ENCODE results near the gene ALS2.

ALS2 gene

DNA sequence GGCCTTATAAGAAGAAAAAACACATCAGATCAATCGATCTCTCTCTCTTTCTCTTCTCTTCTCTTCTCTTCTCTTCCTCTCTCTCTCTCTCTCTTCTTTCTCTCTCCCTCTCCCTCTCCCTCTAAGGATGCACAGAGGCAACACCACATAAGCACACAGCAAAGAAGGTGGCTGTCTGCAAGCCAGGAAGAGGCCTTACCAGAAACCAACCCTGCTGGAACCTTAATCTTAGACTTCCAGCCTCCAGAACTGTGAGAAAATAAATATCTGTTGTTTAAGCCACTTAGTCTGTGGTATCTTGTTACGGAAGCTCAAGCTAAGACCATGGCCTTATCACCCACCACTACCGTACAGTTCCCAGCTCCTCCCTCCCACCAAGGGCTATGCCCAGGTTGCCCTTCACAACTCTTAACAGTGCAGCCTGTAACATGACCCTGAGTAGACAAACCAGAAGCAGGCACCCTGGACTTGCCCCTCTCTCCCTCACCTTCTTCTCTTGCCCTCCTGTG, 112.3 kb downstream of the ALS2 start:
- H3K27ac ChIP-seq = no peak overlapping the region
- CTCF ChIA-PET = no interaction called here
- DNase-seq (ENCODE audit: low spot score) = no peak
- POLR2A ChIA-PET (ENCODE audit: low non-redundant PET) = no interaction called here
- TF ChIP-seq, protein P1, sequence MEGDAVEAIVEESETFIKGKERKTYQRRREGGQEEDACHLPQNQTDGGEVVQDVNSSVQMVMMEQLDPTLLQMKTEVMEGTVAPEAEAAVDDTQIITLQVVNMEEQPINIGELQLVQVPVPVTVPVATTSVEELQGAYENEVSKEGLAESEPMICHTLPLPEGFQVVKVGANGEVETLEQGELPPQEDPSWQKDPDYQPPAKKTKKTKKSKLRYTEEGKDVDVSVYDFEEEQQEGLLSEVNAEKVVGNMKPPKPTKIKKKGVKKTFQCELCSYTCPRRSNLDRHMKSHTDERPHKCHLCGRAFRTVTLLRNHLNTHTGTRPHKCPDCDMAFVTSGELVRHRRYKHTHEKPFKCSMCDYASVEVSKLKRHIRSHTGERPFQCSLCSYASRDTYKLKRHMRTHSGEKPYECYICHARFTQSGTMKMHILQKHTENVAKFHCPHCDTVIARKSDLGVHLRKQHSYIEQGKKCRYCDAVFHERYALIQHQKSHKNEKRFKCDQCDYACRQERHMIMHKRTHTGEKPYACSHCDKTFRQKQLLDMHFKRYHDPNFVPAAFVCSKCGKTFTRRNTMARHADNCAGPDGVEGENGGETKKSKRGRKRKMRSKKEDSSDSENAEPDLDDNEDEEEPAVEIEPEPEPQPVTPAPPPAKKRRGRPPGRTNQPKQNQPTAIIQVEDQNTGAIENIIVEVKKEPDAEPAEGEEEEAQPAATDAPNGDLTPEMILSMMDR (conservative IDR thresholded peaks at IDR 0.05; ENCODE audit: low read depth) = no peak

DNA sequence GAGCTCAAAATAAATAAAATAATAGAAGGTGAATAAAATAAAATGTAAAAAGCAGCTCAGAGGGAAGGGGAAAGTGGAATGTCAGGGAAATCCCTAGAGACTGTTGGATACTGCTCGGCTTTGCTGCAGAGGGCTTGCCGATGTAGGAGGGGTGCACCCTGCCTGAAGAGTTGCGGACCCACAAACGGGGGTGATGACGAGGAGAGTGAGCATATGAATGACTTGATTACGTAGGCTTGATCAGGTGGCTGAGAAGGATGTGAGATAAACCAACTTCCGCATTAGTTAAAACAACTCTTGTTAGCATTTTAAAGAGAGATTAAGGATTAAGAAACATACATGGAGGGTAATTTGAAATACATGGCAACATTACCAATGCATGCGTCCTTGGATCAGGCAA, 116.4 kb downstream of the ALS2 start:
- no peak for DNase-seq (ENCODE audit: low spot score)
- ChIA-PET CTCF (no interaction called here), POLR2A (ENCODE audit: low non-redundant PET) (no interaction called here)
- TF ChIP-seq, protein P1 (conservative IDR thresholded peaks at IDR 0.05; ENCODE audit: low read depth) = no peak
- H3K27ac ChIP-seq = no peak overlapping the region

DNA sequence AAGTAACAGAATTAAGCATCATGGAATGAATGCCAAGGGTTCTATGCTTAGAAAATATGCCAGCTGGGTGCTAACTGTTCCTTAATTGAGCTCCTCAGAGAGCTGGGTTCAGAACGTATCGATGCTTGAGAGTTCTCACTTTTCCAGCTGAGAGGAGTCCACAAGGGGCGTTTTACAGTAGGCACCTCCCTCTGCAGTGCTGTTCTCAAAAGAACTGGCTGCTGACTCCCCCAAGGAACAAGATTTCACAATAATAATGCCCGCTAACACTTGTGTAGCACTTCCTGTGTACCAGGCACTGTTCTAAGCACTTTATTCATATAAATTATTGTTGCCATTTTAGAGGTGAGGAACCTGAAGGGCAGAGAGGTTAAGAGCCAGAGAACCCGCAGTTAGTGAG, 119.4 kb downstream of the ALS2 start:
- TF ChIP-seq, protein P1 (conservative IDR thresholded peaks at IDR 0.05; ENCODE audit: low read depth) = no peak
- ChIA-PET POLR2A (ENCODE audit: low non-redundant PET) (no interaction called here), CTCF (no interaction called here)
- DNase-seq (ENCODE audit: low spot score) = no peak
- no peak overlapping the region for H3K27ac ChIP-seq

DNA sequence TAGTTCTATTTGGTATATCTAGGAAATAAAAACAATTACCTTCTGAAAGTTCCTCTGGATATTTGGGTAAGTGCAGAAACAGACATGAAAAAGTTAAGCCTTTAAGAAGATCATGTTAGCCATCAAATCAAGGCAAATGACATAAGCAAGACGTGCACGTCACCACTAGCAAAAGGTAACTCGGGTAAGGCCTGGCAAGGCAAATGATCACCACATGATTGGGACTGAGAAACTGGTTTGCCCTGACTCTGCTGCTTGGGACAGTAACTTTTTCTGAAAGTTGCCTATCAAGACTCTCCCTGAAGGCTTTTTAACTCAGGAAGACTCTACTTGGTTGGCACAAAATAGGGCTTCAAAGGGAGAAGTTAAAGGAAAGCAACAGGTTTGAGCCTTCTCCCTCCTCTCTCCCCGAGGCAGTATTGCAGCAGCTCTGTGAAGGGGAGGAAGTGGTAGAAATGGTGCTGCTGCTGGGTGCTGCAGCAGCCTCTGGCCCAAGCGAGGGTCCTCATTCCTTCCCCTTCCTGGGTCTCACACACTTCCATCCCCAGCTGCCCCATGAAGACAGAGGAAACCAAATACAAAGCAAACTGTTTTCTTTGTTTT, 120.3 kb downstream of the ALS2 start:
- POLR2A ChIA-PET (ENCODE audit: low non-redundant PET) = no interaction called here

DNA sequence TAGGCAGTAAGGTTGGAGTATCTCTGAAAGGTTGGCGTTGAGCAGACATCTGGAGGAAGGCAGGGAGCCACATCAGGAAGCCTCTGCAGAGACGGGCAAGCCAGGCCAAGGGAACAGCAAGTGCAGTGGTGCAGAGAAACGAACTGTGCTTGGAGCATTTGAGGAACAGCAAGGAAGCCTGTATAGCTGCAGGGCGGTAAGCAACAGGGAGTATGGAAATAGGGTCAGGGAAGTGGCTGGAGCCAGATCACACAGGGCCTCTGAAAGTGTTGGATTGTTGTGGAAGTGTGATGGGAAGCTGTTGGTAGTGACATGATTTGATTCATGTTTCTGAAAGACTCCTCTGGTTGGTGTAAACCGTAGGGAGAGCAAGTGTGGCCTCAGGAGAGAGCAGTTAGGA, 124.0 kb downstream of the ALS2 start:
- ChIA-PET POLR2A (ENCODE audit: low non-redundant PET) (no interaction called here), CTCF (no interaction called here)
- no peak overlapping the region for H3K27ac ChIP-seq
- no peak for DNase-seq (ENCODE audit: low spot score)
- TF ChIP-seq, protein P1 (conservative IDR thresholded peaks at IDR 0.05; ENCODE audit: low read depth) = no peak

More for the DNA sequence above, 120.3 kb downstream of the ALS2 start:
- no peak for DNase-seq (ENCODE audit: low spot score)
- TF ChIP-seq, protein P1 (conservative IDR thresholded peaks at IDR 0.05; ENCODE audit: low read depth) = no peak
- CTCF ChIA-PET = interaction anchor here (0.7 kb wide), 1 partner anchor 762 kb away, joined by 3 read pairs; no protein-coding TSS in a partner anchor
- no peak overlapping the region for H3K27ac ChIP-seq

DNA sequence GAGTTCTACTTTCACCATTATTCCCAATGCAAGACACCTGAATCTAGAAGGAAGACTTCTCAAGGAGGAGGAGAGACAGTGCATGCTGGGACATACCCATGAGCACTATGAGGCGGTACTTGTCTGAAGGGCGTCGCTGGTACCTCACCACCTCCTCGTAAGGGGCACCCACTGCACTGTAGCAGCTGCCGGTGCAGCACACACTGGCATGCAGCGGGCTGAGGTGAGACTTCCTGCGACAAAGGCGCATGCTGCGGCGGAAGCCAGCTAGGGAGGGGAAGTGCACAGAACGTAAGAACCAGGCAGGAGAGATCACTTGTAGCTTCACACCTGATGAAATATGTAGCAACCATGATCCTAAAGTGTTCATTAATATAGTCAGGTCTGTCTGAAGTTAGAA, 124.6 kb downstream of the ALS2 start:
- DNase-seq (ENCODE audit: low spot score) = no peak
- POLR2A ChIA-PET (ENCODE audit: low non-redundant PET) = no interaction called here
- TF ChIP-seq, protein P1 (conservative IDR thresholded peaks at IDR 0.05; ENCODE audit: low read depth) = no peak
- CTCF ChIA-PET = no interaction called here
- H3K27ac ChIP-seq = no peak overlapping the region

All from RWPE1 (cell line).